Gastroesophageal sphincter (tissue), 4 donors: ENCODE data around the gene P4HB. TPM values are rescaled to one million over a fixed set of nuclear protein-coding genes. Genes with fewer than 3 reads are reported as not detected.

Source experiments
- ATAC-seq: fragments of 150-250 bp; one replicate; pipeline ENCODE4 v1.9.1; 2016; ENCODE audit warnings: mild to moderate bottlenecking, moderate library complexity
- H3K27ac ChIP-seq, 4 donors: fragments of 200-600 bp; sonication (generic) in 3 of 4; 1 replicate in 3 of 4; 2 replicates in 1 of 4; pipeline ENCODE4 v1.5.1; 2016 to 2019
- H3K27me3 ChIP-seq: fragments of 200-600 bp; sonication (generic); one replicate; pipeline ENCODE4 v1.5.1; 2019
- H3K36me3 ChIP-seq, 2 donors: fragments of 200-600 bp; sonication (generic); one replicate each; pipeline ENCODE4 v1.5.1; 2019; ENCODE audit warnings: control low read depth in 1 of 2
- H3K4me1 ChIP-seq, 3 donors: fragments of 200-600 bp; sonication (generic); 1 replicate in 2 of 3; 2 replicates in 1 of 3; pipeline ENCODE4 v1.5.1; 2016 to 2019; ENCODE audit warnings: control low read depth in 2 of 3
- H3K4me3 ChIP-seq, 2 donors: fragments of 200-600 bp; sonication (generic); one replicate each; pipeline ENCODE4 v1.5.1; 2019; ENCODE audit warnings: mild to moderate bottlenecking in 1 of 2, moderate library complexity in 1 of 2
- H3K9me3 ChIP-seq, 3 donors: fragments of 200-600 bp; sonication (generic); one replicate each; pipeline ENCODE4 v1.5.1; 2017 to 2019; ENCODE audit warnings: control low read depth in 2 of 3
- EP300 ChIP-seq: sonication (generic); formaldehyde crosslinking; IDR thresholded peaks from one replicate; pipeline ENCODE4 v1.6.1; 2017; ENCODE audit warnings: antibody characterized with exemption, mild to moderate bottlenecking
- POLR2A ChIP-seq, 2 donors: fragments of 450-650 bp; IDR thresholded peaks; one replicate each; pipeline ENCODE4 v1.6.1; 2017; ENCODE audit warnings: antibody characterized with exemption in 2 of 2, mild to moderate bottlenecking in 2 of 2, moderate library complexity in 1 of 2
- POLR2AphosphoS5 ChIP-seq: sonication (generic); formaldehyde crosslinking; IDR thresholded peaks from one replicate; pipeline ENCODE4 v1.6.1; 2017; ENCODE audit warnings: antibody characterized with exemption
- WGBS, 2 donors: methylation state at CpG; one replicate each; pipeline ENCODE4 v1.1.5; 2018; ENCODE audit warnings: low coverage in 1 of 2; 5-methylcytosine and 5-hydroxymethylcytosine counted together
- total RNA-seq, 4 donors: library from RNA; depleted of rRNA; stranded (reverse); fragments of >200 nt; gene quantifications; one replicate each; pipeline ENCODE4 v1.1.0, GENCODE V29; 2016
- TF ChIP-seq, protein P1 (sequence below), 4 experiments: fragments of 200-600 bp in 2 of 4; fragments of 450-650 bp in 2 of 4; sonication (generic) in 1 of 4; IDR thresholded peaks; one replicate each; pipeline ENCODE4 v1.5.1; 2017 to 2019; ENCODE audit warnings: antibody characterized with exemption in 4 of 4, mild to moderate bottlenecking in 2 of 4, moderate library complexity in 2 of 4

Gene P4HB
- total RNA-seq, 4 donors from 2014 or later = 257 to 365 (median 324) TPM

DNA sequence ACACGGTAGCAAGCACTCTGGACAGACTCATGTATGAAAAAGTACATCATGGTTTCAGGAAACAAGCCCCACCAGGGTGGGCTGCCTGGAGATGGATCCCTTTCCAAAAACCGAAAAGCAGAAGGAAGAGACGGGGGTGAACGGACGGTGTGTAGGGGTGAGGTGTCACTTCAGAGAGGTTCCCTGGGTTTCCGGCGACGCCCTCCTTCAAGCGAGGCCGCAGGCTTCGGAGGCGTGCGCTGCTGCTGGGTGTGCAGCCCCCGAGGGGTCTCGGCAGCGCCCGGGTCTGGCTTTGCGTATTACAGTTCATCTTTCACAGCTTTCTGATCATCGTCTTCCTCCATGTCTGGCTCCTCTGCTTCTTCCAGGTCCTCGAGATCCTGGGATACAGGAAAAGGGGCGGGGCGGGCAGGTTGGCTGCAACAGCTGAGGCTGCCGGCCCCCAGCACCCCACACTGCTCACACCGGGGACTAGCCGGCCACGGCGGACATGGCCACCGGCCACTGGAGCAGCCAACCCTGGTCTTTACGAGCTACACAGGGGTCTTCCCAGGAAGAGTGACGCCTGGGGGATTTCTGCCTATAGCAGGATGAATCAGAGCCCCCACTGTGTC is 16.5 kb downstream of the P4HB start:
- no peak overlapping the region for H3K27ac ChIP-seq
- no peak for ATAC-seq
- H3K4me3 ChIP-seq = no peak overlapping the region
- peaks cover 0 to 64% of the 10 kb centered on the region in 2 donors for H3K36me3 ChIP-seq
- 92 to 97% methylated on average over 6 to 13 of the region's 30 CpGs for WGBS, 2 donors
- H3K4me1 ChIP-seq = no peaks in the 10 kb centered on the region
- H3K9me3 ChIP-seq = no peaks in the 10 kb centered on the region
- no peaks in the 10 kb centered on the region for H3K27me3 ChIP-seq
- TF ChIP-seq, protein P1, sequence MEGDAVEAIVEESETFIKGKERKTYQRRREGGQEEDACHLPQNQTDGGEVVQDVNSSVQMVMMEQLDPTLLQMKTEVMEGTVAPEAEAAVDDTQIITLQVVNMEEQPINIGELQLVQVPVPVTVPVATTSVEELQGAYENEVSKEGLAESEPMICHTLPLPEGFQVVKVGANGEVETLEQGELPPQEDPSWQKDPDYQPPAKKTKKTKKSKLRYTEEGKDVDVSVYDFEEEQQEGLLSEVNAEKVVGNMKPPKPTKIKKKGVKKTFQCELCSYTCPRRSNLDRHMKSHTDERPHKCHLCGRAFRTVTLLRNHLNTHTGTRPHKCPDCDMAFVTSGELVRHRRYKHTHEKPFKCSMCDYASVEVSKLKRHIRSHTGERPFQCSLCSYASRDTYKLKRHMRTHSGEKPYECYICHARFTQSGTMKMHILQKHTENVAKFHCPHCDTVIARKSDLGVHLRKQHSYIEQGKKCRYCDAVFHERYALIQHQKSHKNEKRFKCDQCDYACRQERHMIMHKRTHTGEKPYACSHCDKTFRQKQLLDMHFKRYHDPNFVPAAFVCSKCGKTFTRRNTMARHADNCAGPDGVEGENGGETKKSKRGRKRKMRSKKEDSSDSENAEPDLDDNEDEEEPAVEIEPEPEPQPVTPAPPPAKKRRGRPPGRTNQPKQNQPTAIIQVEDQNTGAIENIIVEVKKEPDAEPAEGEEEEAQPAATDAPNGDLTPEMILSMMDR (IDR thresholded peaks at IDR 0.05) = no peak
- no peak for TF ChIP-seq EP300
- no peak for TF ChIP-seq POLR2A (IDR thresholded peaks at IDR 0.05)
- TF ChIP-seq POLR2AphosphoS5 = no peak

DNA sequence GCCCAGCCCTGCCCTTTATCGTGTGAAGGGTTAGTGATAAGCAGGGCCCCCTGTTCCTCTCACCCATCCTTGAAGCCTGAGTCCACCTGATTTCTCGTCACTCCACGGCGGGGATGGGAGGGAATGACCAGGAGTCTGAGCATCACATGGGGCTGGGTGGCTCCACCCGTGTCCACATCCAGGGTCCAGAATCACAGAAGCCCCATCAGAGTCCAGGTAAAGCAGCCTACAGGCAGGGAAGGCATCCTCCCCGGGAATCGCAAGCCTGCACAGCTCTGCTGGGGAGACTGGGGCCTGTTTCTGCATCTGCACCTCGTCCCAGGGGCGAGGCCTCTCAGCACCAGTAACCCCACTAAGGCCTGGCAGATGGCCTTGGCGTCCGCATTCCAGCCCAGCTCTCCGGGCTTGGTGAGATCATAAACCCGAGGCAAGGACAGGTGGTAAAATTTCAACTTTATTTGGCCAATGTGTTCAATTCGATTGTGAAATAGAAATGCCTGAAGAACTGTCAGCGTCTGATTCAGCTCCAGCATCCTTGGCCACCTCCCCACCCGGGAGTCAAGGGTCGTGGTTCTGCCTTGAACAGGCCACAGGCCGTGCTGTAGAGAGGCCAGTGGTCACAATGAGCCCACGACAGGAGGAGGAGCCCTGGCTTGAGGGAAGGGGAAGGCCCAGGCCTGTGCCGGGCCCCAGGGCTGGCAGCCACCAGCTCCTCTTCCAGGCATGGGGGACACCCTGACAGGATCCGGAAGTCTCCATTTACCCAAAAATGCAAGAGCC is 17.4 kb downstream of the P4HB start:
- peak overlapping the region in 2 of 4 donors; percentile 25 to 38 for H3K27ac ChIP-seq
- no peaks in the 10 kb centered on the region for H3K27me3 ChIP-seq
- no peak for TF ChIP-seq EP300
- no peak for TF ChIP-seq POLR2A (IDR thresholded peaks at IDR 0.05)
- TF ChIP-seq, protein P1 (IDR thresholded peaks at IDR 0.05) = no peak
- TF ChIP-seq POLR2AphosphoS5 = no peak
- H3K4me3 ChIP-seq = no peak overlapping the region
- no peaks in the 10 kb centered on the region for H3K4me1 ChIP-seq
- peak; percentile 60 for ATAC-seq
- H3K36me3 ChIP-seq = peaks cover 0 to 56% of the 10 kb centered on the region in 2 donors
- H3K9me3 ChIP-seq = no peaks in the 10 kb centered on the region
- 48 to 73% methylated on average over 3 to 6 of the region's 21 CpGs for WGBS, 2 donors

DNA sequence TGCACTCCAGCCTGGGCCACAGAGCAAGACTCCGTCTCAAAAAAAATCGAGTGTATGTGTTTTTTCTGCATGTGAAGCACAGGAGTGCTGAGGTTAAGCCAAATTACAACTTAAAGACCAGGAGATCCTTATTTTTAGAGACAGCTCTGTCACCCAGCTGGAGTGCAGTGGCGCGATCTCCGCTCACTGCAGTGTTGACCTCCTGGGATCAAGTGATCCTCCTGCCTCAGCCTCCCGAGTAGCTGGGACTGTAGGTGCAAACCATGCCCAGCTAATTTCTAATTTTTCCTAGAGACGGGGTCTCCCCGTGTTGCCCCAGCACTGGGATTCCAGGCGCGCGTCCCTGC is 18.0 kb downstream of the P4HB start:
- 85 to 89% methylated on average over 6 to 10 of the region's 11 CpGs for WGBS, 2 donors
- Histone ChIP-seq H3K9me3 (no peaks in the 10 kb centered on the region), H3K4me1 (no peaks in the 10 kb centered on the region), H3K4me3 (no peak overlapping the region), H3K27me3 (no peaks in the 10 kb centered on the region), H3K36me3 (peaks cover 0 to 50% of the 10 kb centered on the region in 2 donors), H3K27ac (peak overlapping the region in 1 of 4 donors; percentile 38)
- no peak for ATAC-seq
- TF ChIP-seq POLR2AphosphoS5 (no peak), EP300 (no peak), POLR2A (IDR thresholded peaks at IDR 0.05) (no peak)
- TF ChIP-seq, protein P1 (IDR thresholded peaks at IDR 0.05) = no peak

DNA sequence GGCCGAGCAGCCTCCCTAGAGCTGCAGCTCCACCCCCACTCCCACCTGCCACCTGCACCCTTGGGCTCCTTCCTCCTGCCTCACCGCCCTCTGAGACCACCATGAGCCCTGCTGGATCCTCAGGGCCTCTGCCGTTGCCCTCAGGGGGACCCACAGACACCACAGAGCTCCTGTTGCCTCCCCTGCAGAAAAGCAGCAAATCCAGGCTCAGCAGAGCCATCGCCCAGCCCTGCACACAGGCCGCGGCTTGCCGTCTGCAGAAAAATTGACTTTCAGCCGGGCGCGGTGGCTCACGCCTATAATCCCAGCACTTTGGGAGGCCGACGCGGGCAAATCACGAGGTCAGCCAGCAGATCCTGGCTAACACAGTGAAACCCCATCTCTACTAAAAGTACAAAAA is 18.5 kb downstream of the P4HB start:
- 70 to 87% methylated on average over 2 to 7 of the region's 15 CpGs for WGBS, 2 donors
- no peak for ATAC-seq
- Histone ChIP-seq H3K27me3 (no peaks in the 10 kb centered on the region), H3K4me1 (no peaks in the 10 kb centered on the region), H3K36me3 (peaks cover 0 to 45% of the 10 kb centered on the region in 2 donors), H3K9me3 (no peaks in the 10 kb centered on the region), H3K4me3 (no peak overlapping the region), H3K27ac (no peak overlapping the region)
- TF ChIP-seq POLR2AphosphoS5 = no peak
- TF ChIP-seq POLR2A (IDR thresholded peaks at IDR 0.05) = no peak
- TF ChIP-seq, protein P1 (IDR thresholded peaks at IDR 0.05) = no peak
- TF ChIP-seq EP300 = no peak
